ENCODE measurements around the gene SEPTIN2.

The SEPTIN2 gene

DNA sequence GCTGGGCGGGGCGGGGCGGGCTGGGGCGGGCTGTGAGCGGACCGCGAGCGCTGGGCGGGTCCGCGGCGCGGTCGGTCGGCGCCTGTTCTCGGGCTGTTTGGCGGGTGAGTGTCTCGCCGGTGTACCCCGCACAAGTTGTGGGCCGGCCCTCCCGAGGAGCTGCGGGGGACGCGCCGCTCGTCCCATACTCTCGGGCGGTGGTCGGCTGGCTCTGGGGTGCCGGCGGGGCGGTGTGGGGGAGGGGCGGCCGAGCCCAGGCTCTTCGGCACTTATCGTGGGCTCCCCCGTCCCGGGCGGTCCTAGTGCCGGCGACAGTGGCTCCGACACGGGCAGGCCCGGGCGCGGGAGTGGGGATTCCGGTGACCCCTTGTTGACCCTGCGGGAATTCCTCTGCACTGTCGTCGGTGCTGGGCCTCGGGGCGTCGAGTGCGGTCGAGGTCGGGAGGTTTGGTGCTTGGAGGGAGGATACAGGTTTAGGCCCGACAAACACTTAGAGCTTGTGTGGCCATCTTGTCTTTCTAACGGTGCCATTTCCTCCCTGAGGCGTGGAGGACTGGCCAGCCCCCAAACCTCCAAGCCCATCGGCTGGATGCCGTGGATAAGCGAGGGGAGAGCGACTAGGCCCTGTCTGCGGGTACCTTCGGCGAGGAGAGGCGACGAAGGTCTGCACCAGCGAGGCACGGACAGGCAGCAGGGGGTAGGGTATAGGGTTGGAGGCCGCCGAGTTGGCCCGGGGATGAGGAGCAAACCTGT lies at the start of gene SEPTIN2:
Gene SEPTIN2 (plus strand): TSS at position 47 of the 753 bp plus-strand sequence. CDS start 8,308 bp downstream, outside the sequence.
- no peak for TF ChIP-seq ARNTL (CRISPR knock-in tag; IDR thresholded peaks at IDR 0.05; ENCODE audit: borderline replicate concordance, low read depth)
- TF ChIP-seq GLIS3 (CRISPR knock-in tag; IDR thresholded peaks at IDR 0.05) = no peak
- no peak for TF ChIP-seq PATZ1 (CRISPR knock-in tag; IDR thresholded peaks at IDR 0.05; ENCODE audit: borderline replicate concordance)
- peak; percentile 78 for ATAC-seq

- TF ChIP-seq TOX (CRISPR knock-in tag; IDR thresholded peaks at IDR 0.05; ENCODE audit: borderline replicate concordance) = no peak
- no peak for TF ChIP-seq ARNTL (CRISPR knock-in tag; IDR thresholded peaks at IDR 0.05; ENCODE audit: borderline replicate concordance, low read depth)
- no peak for TF ChIP-seq ZNF565 (CRISPR knock-in tag; conservative IDR thresholded peaks at IDR 0.05; ENCODE audit: low read depth)
- no peak for TF ChIP-seq ISL1 (CRISPR knock-in tag; IDR thresholded peaks at IDR 0.05)
- no peak for TF ChIP-seq ZC3H10 (CRISPR knock-in tag; IDR thresholded peaks at IDR 0.05)
- no peak for TF ChIP-seq CSDC2 (CRISPR knock-in tag; IDR thresholded peaks at IDR 0.05)
- TF ChIP-seq PATZ1 (CRISPR knock-in tag; IDR thresholded peaks at IDR 0.05; ENCODE audit: borderline replicate concordance) = no peak
- TF ChIP-seq, protein P1, sequence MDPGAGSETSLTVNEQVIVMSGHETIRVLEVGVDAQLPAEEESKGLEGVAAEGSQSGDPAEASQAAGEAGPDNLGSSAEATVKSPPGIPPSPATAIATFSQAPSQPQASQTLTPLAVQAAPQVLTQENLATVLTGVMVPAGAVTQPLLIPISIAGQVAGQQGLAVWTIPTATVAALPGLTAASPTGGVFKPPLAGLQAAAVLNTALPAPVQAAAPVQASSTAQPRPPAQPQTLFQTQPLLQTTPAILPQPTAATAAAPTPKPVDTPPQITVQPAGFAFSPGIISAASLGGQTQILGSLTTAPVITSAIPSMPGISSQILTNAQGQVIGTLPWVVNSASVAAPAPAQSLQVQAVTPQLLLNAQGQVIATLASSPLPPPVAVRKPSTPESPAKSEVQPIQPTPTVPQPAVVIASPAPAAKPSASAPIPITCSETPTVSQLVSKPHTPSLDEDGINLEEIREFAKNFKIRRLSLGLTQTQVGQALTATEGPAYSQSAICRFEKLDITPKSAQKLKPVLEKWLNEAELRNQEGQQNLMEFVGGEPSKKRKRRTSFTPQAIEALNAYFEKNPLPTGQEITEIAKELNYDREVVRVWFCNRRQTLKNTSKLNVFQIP (CRISPR knock-in tag; IDR thresholded peaks at IDR 0.05; ENCODE audit: borderline replicate concordance, low read depth) = no peak
- no peak for TF ChIP-seq ZNF8 (CRISPR knock-in tag; IDR thresholded peaks at IDR 0.05)
- no peak for TF ChIP-seq CSRNP3 (CRISPR knock-in tag; IDR thresholded peaks at IDR 0.05)
- ATAC-seq = no peak
These were observed 48.3 kb upstream of the SEPTIN2 start for GRCh38 chr2:241267249-241268067.

DNA sequence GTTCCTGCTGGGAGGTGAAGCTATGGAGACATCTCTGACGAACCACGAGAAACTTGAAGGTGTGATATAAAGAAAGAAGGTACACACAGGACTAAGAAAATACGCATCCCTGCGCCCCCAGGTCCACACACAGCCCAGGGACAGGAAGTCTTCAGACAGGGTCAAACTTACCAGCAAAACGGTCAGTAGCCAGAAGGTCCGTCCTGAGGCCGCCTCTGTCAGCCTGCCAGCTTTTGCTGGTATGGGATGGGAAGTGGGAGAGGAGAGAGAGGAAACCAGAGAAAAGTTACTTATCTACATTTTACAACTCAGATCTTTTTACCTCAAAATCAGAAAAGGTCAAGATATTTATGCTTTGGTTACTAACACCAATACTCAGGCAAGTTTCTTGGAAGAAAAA lies 47.4 kb upstream of the SEPTIN2 start:
- no peak for ATAC-seq
- TF ChIP-seq ISL1 (CRISPR knock-in tag; IDR thresholded peaks at IDR 0.05) (no peak), RARB (CRISPR knock-in tag; IDR thresholded peaks at IDR 0.05) (no peak), ARNTL (CRISPR knock-in tag; IDR thresholded peaks at IDR 0.05; ENCODE audit: borderline replicate concordance, low read depth) (no peak), OSR1 (CRISPR knock-in tag; IDR thresholded peaks at IDR 0.05) (no peak), ZFP30 (CRISPR knock-in tag; IDR thresholded peaks at IDR 0.05) (no peak), GLIS3 (CRISPR knock-in tag; IDR thresholded peaks at IDR 0.05) (no peak), TSHZ2 (CRISPR knock-in tag; IDR thresholded peaks at IDR 0.05) (no peak), CSRNP3 (CRISPR knock-in tag; IDR thresholded peaks at IDR 0.05) (no peak)
- TF ChIP-seq, protein P2, sequence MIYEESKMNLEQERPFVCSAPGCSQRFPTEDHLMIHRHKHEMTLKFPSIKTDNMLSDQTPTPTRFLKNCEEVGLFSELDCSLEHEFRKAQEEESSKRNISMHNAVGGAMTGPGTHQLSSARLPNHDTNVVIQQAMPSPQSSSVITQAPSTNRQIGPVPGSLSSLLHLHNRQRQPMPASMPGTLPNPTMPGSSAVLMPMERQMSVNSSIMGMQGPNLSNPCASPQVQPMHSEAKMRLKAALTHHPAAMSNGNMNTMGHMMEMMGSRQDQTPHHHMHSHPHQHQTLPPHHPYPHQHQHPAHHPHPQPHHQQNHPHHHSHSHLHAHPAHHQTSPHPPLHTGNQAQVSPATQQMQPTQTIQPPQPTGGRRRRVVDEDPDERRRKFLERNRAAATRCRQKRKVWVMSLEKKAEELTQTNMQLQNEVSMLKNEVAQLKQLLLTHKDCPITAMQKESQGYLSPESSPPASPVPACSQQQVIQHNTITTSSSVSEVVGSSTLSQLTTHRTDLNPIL (CRISPR knock-in tag; IDR thresholded peaks at IDR 0.05; ENCODE audit: low read depth) = no peak
